Thyroid gland (tissue), 4 donors: ENCODE measurements around the gene SLC9A8.

Source experiments
- POLR2A ChIP-seq, 2 donors: fragments of 450-650 bp; IDR thresholded peaks; one replicate each; pipeline ENCODE4 v1.6.1; 2017; ENCODE audit warnings: antibody characterized with exemption in 2 of 2, mild to moderate bottlenecking in 2 of 2, moderate library complexity in 1 of 2
- TF ChIP-seq, protein P1 (sequence below), 6 experiments: fragments of 200-600 bp in 3 of 6; fragments of 450-650 bp in 3 of 6; sonication (generic) in 3 of 6; IDR thresholded peaks; one replicate each; pipeline ENCODE4 v1.5.1; 2016 to 2019; ENCODE audit warnings: antibody characterized with exemption in 6 of 6, mild to moderate bottlenecking in 2 of 6, inconsistent platforms in 1 of 6, moderate library complexity in 1 of 6

DNA sequence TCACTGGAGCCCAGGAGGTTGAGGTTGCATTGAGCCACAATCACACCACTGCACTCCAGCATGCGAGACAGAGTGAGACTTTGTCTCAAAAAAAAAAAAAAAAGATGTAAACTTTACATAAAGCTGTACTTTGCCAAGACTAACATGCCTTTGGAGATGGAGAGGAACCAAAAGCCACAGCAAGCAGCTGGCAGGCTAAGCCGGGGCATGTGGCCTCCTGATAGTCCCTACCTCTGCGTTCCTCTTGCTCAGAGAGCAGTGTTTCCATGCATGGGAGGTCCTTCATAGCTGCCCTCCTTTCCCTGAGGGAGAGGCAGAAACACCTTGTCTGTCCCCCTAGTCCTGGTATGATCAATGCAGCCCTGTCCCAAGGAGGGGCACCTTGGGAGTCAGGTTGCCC is 67.5 kb downstream of the SLC9A8 start:
- TF ChIP-seq, protein P1, sequence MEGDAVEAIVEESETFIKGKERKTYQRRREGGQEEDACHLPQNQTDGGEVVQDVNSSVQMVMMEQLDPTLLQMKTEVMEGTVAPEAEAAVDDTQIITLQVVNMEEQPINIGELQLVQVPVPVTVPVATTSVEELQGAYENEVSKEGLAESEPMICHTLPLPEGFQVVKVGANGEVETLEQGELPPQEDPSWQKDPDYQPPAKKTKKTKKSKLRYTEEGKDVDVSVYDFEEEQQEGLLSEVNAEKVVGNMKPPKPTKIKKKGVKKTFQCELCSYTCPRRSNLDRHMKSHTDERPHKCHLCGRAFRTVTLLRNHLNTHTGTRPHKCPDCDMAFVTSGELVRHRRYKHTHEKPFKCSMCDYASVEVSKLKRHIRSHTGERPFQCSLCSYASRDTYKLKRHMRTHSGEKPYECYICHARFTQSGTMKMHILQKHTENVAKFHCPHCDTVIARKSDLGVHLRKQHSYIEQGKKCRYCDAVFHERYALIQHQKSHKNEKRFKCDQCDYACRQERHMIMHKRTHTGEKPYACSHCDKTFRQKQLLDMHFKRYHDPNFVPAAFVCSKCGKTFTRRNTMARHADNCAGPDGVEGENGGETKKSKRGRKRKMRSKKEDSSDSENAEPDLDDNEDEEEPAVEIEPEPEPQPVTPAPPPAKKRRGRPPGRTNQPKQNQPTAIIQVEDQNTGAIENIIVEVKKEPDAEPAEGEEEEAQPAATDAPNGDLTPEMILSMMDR (IDR thresholded peaks at IDR 0.05) = no peak
- TF ChIP-seq POLR2A (IDR thresholded peaks at IDR 0.05) = no peak
